ENCODE measurements around the gene SLC9A9. TPM values are rescaled to one million over a fixed set of nuclear protein-coding genes. Genes with fewer than 3 reads are reported as not detected.

SLC9A9 gene
- total and polyA plus RNA-seq, 2 donors, result 20.5 to 21.2 TPM

- no peak overlapping the region for H3K4me3 ChIP-seq (ENCODE audit: low read length in 2 of 2)
Measured at GRCh38 chr3:143389388-143389787, 458.9 kb downstream of the SLC9A9 start.

GRCh38 chr3:143387425-143387824 is 460.8 kb downstream of the SLC9A9 start:
- 97% methylated on average over 2 of the region's 2 CpGs for WGBS
- no peak overlapping the region for H3K27ac ChIP-seq (ENCODE audit: low read depth in 1 of 2, low read length in 1 of 2)
- H3K27me3 ChIP-seq (ENCODE audit: control insufficient read depth in 2 of 2, insufficient read depth in 1 of 2, low read length in 1 of 2), result no peaks in the 10 kb centered on the region
- H3K4me1 ChIP-seq (ENCODE audit: control insufficient read depth in 2 of 2, insufficient read depth in 2 of 2, low read length in 2 of 2), result peaks cover 0 to 21% of the 10 kb centered on the region in 2 donors
- H3K36me3 ChIP-seq (ENCODE audit: control insufficient read depth in 2 of 2, insufficient read depth in 2 of 2, low read length in 1 of 2), result no peaks in the 10 kb centered on the region
- H3K4me3 ChIP-seq (ENCODE audit: low read length in 2 of 2), result no peak overlapping the region
- peaks cover 0 to 9% of the 10 kb centered on the region in 2 donors for H3K9me3 ChIP-seq (ENCODE audit: control insufficient read depth in 2 of 2, insufficient read depth in 1 of 2, low read length in 1 of 2)
- no peak for DNase-seq (ENCODE audit: low read depth in 6 of 9, low spot score in 9 of 9)

More at GRCh38 chr3:143389388-143389787, 458.9 kb downstream of the SLC9A9 start:
- Histone ChIP-seq H3K27ac (ENCODE audit: low read depth in 1 of 2, low read length in 1 of 2) (no peak overlapping the region), H3K9me3 (ENCODE audit: control insufficient read depth in 2 of 2, insufficient read depth in 1 of 2, low read length in 1 of 2) (peaks cover 0 to 9% of the 10 kb centered on the region in 2 donors), H3K27me3 (ENCODE audit: control insufficient read depth in 2 of 2, insufficient read depth in 1 of 2, low read length in 1 of 2) (no peaks in the 10 kb centered on the region), H3K4me1 (ENCODE audit: control insufficient read depth in 2 of 2, insufficient read depth in 2 of 2, low read length in 2 of 2) (peaks cover 0 to 4% of the 10 kb centered on the region in 2 donors), H3K36me3 (ENCODE audit: control insufficient read depth in 2 of 2, insufficient read depth in 2 of 2, low read length in 1 of 2) (no peaks in the 10 kb centered on the region)
- DNase-seq (ENCODE audit: low read depth in 6 of 9, low spot score in 9 of 9), result no peak
- WGBS, result 98% methylated on average over 2 of the region's 2 CpGs

GRCh38 chr3:143384076-143384475 is 464.2 kb downstream of the SLC9A9 start:
- H3K9me3 ChIP-seq (ENCODE audit: control insufficient read depth in 2 of 2, insufficient read depth in 1 of 2, low read length in 1 of 2), result no peaks in the 10 kb centered on the region
- H3K36me3 ChIP-seq (ENCODE audit: control insufficient read depth in 2 of 2, insufficient read depth in 2 of 2, low read length in 1 of 2), result peaks cover 0 to 2% of the 10 kb centered on the region in 2 donors
- peaks cover 0 to 21% of the 10 kb centered on the region in 2 donors for H3K4me1 ChIP-seq (ENCODE audit: control insufficient read depth in 2 of 2, insufficient read depth in 2 of 2, low read length in 2 of 2)
- peak in 3 of 9 donors; percentile 10 to 24 (median 20) for DNase-seq (ENCODE audit: low read depth in 6 of 9, low spot score in 9 of 9)
- peak overlapping the region in 1 of 2 donors; percentile 28 for H3K27ac ChIP-seq (ENCODE audit: low read depth in 1 of 2, low read length in 1 of 2)
- no peak overlapping the region for H3K4me3 ChIP-seq (ENCODE audit: low read length in 2 of 2)
- WGBS, result 71% methylated on average over 2 of the region's 2 CpGs
- H3K27me3 ChIP-seq (ENCODE audit: control insufficient read depth in 2 of 2, insufficient read depth in 1 of 2, low read length in 1 of 2), result no peaks in the 10 kb centered on the region

- Histone ChIP-seq H3K9me3 (ENCODE audit: control insufficient read depth in 2 of 2, insufficient read depth in 1 of 2, low read length in 1 of 2) (no peaks in the 10 kb centered on the region), H3K4me3 (ENCODE audit: low read length in 2 of 2) (no peak overlapping the region), H3K4me1 (ENCODE audit: control insufficient read depth in 2 of 2, insufficient read depth in 2 of 2, low read length in 2 of 2) (peaks cover 0 to 23% of the 10 kb centered on the region in 2 donors), H3K36me3 (ENCODE audit: control insufficient read depth in 2 of 2, insufficient read depth in 2 of 2, low read length in 1 of 2) (peaks cover 0 to 2% of the 10 kb centered on the region in 2 donors), H3K27ac (ENCODE audit: low read depth in 1 of 2, low read length in 1 of 2) (no peak overlapping the region), H3K27me3 (ENCODE audit: control insufficient read depth in 2 of 2, insufficient read depth in 1 of 2, low read length in 1 of 2) (no peaks in the 10 kb centered on the region)
- no peak for DNase-seq (ENCODE audit: low read depth in 6 of 9, low spot score in 9 of 9)
Measured at GRCh38 chr3:143383421-143383820, 464.8 kb downstream of the SLC9A9 start.

GRCh38 chr3:143382816-143383215 is 465.5 kb downstream of the SLC9A9 start:
- H3K27me3 ChIP-seq (ENCODE audit: control insufficient read depth in 2 of 2, insufficient read depth in 1 of 2, low read length in 1 of 2), result no peaks in the 10 kb centered on the region
- H3K9me3 ChIP-seq (ENCODE audit: control insufficient read depth in 2 of 2, insufficient read depth in 1 of 2, low read length in 1 of 2), result no peaks in the 10 kb centered on the region
- no peak overlapping the region for H3K27ac ChIP-seq (ENCODE audit: low read depth in 1 of 2, low read length in 1 of 2)
- peaks cover 0 to 2% of the 10 kb centered on the region in 2 donors for H3K36me3 ChIP-seq (ENCODE audit: control insufficient read depth in 2 of 2, insufficient read depth in 2 of 2, low read length in 1 of 2)
- DNase-seq (ENCODE audit: low read depth in 6 of 9, low spot score in 9 of 9), result no peak
- 97% methylated on average over 1 of the region's 1 CpG for WGBS
- H3K4me3 ChIP-seq (ENCODE audit: low read length in 2 of 2), result no peak overlapping the region
- H3K4me1 ChIP-seq (ENCODE audit: control insufficient read depth in 2 of 2, insufficient read depth in 2 of 2, low read length in 2 of 2), result peaks cover 0 to 29% of the 10 kb centered on the region in 2 donors

GRCh38 chr3:143380449-143380848 is 467.8 kb downstream of the SLC9A9 start:
- H3K27me3 ChIP-seq (ENCODE audit: control insufficient read depth in 2 of 2, insufficient read depth in 1 of 2, low read length in 1 of 2), result no peaks in the 10 kb centered on the region
- H3K36me3 ChIP-seq (ENCODE audit: control insufficient read depth in 2 of 2, insufficient read depth in 2 of 2, low read length in 1 of 2), result peaks cover 0 to 2% of the 10 kb centered on the region in 2 donors
- H3K4me3 ChIP-seq (ENCODE audit: low read length in 2 of 2), result no peak overlapping the region
- DNase-seq (ENCODE audit: low read depth in 6 of 9, low spot score in 9 of 9), result no peak
- peaks cover 0 to 31% of the 10 kb centered on the region in 2 donors for H3K4me1 ChIP-seq (ENCODE audit: control insufficient read depth in 2 of 2, insufficient read depth in 2 of 2, low read length in 2 of 2)
- H3K9me3 ChIP-seq (ENCODE audit: control insufficient read depth in 2 of 2, insufficient read depth in 1 of 2, low read length in 1 of 2), result no peaks in the 10 kb centered on the region
- H3K27ac ChIP-seq (ENCODE audit: low read depth in 1 of 2, low read length in 1 of 2), result no peak overlapping the region

- WGBS, result 98% methylated on average over 1 of the region's 1 CpG
- no peaks in the 10 kb centered on the region for H3K9me3 ChIP-seq (ENCODE audit: control insufficient read depth in 2 of 2, insufficient read depth in 1 of 2, low read length in 1 of 2)
- H3K4me1 ChIP-seq (ENCODE audit: control insufficient read depth in 2 of 2, insufficient read depth in 2 of 2, low read length in 2 of 2), result peaks cover 0 to 10% of the 10 kb centered on the region in 2 donors
- H3K27ac ChIP-seq (ENCODE audit: low read depth in 1 of 2, low read length in 1 of 2), result no peak overlapping the region
- no peak for DNase-seq (ENCODE audit: low read depth in 6 of 9, low spot score in 9 of 9)
- no peaks in the 10 kb centered on the region for H3K36me3 ChIP-seq (ENCODE audit: control insufficient read depth in 2 of 2, insufficient read depth in 2 of 2, low read length in 1 of 2)
- no peak overlapping the region for H3K4me3 ChIP-seq (ENCODE audit: low read length in 2 of 2)
- no peaks in the 10 kb centered on the region for H3K27me3 ChIP-seq (ENCODE audit: control insufficient read depth in 2 of 2, insufficient read depth in 1 of 2, low read length in 1 of 2)
Measured at GRCh38 chr3:143375698-143376097, 472.6 kb downstream of the SLC9A9 start.

GRCh38 chr3:143367171-143367570 is 481.1 kb downstream of the SLC9A9 start:
- no peak overlapping the region for H3K4me3 ChIP-seq (ENCODE audit: low read length in 2 of 2)
- no peak overlapping the region for H3K27ac ChIP-seq (ENCODE audit: low read depth in 1 of 2, low read length in 1 of 2)
- no peaks in the 10 kb centered on the region for H3K9me3 ChIP-seq (ENCODE audit: control insufficient read depth in 2 of 2, insufficient read depth in 1 of 2, low read length in 1 of 2)
- H3K4me1 ChIP-seq (ENCODE audit: control insufficient read depth in 2 of 2, insufficient read depth in 2 of 2, low read length in 2 of 2), result peaks cover 8 to 11% of the 10 kb centered on the region in 2 donors
- H3K36me3 ChIP-seq (ENCODE audit: control insufficient read depth in 2 of 2, insufficient read depth in 2 of 2, low read length in 1 of 2), result no peaks in the 10 kb centered on the region
- no peak for DNase-seq (ENCODE audit: low read depth in 6 of 9, low spot score in 9 of 9)
- no peaks in the 10 kb centered on the region for H3K27me3 ChIP-seq (ENCODE audit: control insufficient read depth in 2 of 2, insufficient read depth in 1 of 2, low read length in 1 of 2)
- 93% methylated on average over 1 of the region's 1 CpG for WGBS

GRCh38 chr3:143366672-143367071 is 481.6 kb downstream of the SLC9A9 start:
- 96% methylated on average over 1 of the region's 1 CpG for WGBS
- Histone ChIP-seq H3K4me1 (ENCODE audit: control insufficient read depth in 2 of 2, insufficient read depth in 2 of 2, low read length in 2 of 2) (peaks cover 8 to 11% of the 10 kb centered on the region in 2 donors), H3K4me3 (ENCODE audit: low read length in 2 of 2) (no peak overlapping the region), H3K27me3 (ENCODE audit: control insufficient read depth in 2 of 2, insufficient read depth in 1 of 2, low read length in 1 of 2) (no peaks in the 10 kb centered on the region), H3K27ac (ENCODE audit: low read depth in 1 of 2, low read length in 1 of 2) (no peak overlapping the region), H3K36me3 (ENCODE audit: control insufficient read depth in 2 of 2, insufficient read depth in 2 of 2, low read length in 1 of 2) (no peaks in the 10 kb centered on the region), H3K9me3 (ENCODE audit: control insufficient read depth in 2 of 2, insufficient read depth in 1 of 2, low read length in 1 of 2) (no peaks in the 10 kb centered on the region)
- DNase-seq (ENCODE audit: low read depth in 6 of 9, low spot score in 9 of 9), result no peak

GRCh38 chr3:143363949-143364348 is 484.3 kb downstream of the SLC9A9 start:
- no peak overlapping the region for H3K4me3 ChIP-seq (ENCODE audit: low read length in 2 of 2)
- no peaks in the 10 kb centered on the region for H3K9me3 ChIP-seq (ENCODE audit: control insufficient read depth in 2 of 2, insufficient read depth in 1 of 2, low read length in 1 of 2)
- peaks cover 0 to 4% of the 10 kb centered on the region in 2 donors for H3K36me3 ChIP-seq (ENCODE audit: control insufficient read depth in 2 of 2, insufficient read depth in 2 of 2, low read length in 1 of 2)
- H3K4me1 ChIP-seq (ENCODE audit: control insufficient read depth in 2 of 2, insufficient read depth in 2 of 2, low read length in 2 of 2), result peaks cover 8 to 11% of the 10 kb centered on the region in 2 donors
- H3K27ac ChIP-seq (ENCODE audit: low read depth in 1 of 2, low read length in 1 of 2), result no peak overlapping the region
- WGBS, result 92% methylated on average over 1 of the region's 1 CpG
- no peak for DNase-seq (ENCODE audit: low read depth in 6 of 9, low spot score in 9 of 9)
- H3K27me3 ChIP-seq (ENCODE audit: control insufficient read depth in 2 of 2, insufficient read depth in 1 of 2, low read length in 1 of 2), result no peaks in the 10 kb centered on the region
